HG03457 (cell line): Measurements from ENCODE around the gene TRAIP.
"Not testable (repeated sequence)": the region's sequence is repeated elsewhere in the genome, so short reads cannot be mapped to it uniquely, and the experiment has no call there.

Experiments used
- ATAC-seq: cut with Tn5 transposase; IDR thresholded peaks from one replicate; pipeline ENCODE4 v1.9.1; 2021; ENCODE audit warnings: moderate number of reproducible peaks; ENCODE audit not compliant: unreplicated experiment

Gene TRAIP, protein sequence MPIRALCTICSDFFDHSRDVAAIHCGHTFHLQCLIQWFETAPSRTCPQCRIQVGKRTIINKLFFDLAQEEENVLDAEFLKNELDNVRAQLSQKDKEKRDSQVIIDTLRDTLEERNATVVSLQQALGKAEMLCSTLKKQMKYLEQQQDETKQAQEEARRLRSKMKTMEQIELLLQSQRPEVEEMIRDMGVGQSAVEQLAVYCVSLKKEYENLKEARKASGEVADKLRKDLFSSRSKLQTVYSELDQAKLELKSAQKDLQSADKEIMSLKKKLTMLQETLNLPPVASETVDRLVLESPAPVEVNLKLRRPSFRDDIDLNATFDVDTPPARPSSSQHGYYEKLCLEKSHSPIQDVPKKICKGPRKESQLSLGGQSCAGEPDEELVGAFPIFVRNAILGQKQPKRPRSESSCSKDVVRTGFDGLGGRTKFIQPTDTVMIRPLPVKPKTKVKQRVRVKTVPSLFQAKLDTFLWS

DNA sequence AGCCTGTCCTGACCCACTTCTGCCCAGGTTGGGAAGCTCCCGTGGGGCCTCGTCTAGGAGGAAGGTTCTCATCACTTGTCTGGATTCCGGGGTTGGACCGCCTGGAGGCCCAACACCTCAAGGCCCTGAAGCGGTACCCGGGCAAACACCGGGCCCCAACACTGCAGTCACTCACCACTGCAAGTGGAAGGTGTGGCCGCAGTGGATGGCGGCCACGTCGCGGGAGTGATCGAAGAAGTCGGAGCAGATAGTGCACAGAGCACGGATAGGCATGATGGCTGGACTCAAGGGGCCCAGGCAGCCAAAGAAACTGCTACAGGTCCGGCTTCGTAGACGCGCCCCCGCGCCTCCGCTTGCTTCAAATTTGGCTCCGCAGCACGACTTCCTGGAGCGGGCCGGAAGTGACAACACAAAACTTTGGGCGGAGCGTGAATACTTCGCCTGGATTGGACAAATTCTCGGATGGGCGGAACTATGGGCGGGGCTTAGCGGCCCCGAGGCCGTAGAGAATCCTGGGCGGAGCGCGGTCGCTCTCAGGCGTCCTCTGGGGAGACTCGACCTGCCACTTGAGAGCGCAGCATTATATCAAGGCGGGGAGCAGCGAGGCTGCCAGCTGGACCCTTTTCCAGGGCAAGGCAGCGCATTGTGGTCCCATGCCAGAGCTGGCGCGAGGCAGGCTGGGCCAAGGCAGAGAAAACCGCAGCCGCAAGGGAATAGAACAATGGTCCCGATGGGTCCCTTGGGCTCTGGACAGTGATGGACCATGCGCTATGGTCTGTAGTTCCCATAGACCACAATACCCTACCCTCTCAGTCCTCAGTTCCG, at the start of gene TRAIP:
TRAIP (minus strand) TSS at position 384 of the 825 bp plus-strand sequence; CDS start at position 273, 111 bp downstream.
- ATAC-seq: peak; percentile 88

DNA sequence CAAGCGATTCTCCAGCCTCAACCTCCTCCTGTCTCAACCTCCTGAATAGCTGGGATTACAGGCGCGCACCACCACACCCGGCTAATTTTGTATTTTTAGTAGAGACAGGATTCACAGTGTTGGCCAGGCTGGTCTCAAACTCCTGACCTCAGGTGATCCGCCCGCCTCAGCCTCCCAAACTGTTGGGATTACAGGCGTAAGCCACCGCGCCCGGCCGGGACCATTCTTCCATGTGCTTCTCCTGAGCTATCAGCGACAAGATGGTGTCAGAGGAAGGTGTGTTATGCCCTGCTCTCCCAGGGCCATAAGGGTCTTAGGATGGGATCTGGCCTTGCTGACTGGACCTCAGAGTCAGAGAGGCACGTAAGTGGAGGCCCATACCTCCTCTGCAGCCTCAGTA, 48.1 kb upstream of the TRAIP start:
- ATAC-seq: not testable (repeated sequence)

- ATAC-seq: no peak
Measured at GRCh38 chr3:49903451-49904424, 47.4 kb upstream of the TRAIP start, which contains the start of gene MST1R. Gene MST1R (minus strand): TSS chr3:49903873. CDS start chr3:49903609, 264 bp downstream.

DNA sequence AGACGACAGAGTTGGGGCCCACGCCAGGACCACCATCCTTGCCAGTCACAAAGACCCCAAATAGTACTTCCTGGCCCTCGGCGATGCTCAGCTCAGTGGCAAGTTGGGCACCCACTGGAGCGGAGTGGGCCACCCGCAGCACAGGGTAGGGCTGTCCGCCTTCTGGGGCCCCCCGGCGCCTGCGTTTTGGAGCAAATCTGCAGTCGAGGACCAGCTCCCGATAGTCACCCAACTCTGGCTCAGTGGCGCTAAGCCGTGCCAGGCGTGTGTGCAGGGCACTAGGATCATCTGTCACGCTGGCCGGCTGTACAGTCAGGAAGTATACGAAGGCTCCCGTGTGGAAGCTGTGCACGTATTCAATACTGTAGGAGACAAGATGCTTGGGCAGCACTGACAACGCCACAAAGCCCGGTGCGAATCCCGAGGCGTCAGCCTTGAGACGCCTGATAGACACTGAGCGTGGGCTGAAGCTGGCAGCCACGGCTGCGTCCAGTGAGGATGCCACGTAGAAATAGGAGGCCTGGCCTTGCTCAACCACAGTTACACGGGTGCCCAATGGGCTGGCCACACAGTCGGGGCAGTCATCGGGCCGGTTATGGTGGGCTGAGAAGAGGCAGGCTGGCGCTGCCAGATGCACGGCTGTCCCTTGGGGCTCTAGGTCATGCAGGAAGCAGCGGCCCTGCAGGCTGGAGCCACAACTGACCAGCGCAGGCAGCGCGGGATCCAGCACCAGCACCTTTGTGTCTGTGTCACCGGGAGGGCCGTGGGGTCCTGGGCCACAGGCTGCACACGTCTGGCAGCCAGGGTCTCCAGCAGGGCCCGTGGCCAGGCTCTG, 46.4 kb upstream of the TRAIP start:
- ATAC-seq: no peak

DNA sequence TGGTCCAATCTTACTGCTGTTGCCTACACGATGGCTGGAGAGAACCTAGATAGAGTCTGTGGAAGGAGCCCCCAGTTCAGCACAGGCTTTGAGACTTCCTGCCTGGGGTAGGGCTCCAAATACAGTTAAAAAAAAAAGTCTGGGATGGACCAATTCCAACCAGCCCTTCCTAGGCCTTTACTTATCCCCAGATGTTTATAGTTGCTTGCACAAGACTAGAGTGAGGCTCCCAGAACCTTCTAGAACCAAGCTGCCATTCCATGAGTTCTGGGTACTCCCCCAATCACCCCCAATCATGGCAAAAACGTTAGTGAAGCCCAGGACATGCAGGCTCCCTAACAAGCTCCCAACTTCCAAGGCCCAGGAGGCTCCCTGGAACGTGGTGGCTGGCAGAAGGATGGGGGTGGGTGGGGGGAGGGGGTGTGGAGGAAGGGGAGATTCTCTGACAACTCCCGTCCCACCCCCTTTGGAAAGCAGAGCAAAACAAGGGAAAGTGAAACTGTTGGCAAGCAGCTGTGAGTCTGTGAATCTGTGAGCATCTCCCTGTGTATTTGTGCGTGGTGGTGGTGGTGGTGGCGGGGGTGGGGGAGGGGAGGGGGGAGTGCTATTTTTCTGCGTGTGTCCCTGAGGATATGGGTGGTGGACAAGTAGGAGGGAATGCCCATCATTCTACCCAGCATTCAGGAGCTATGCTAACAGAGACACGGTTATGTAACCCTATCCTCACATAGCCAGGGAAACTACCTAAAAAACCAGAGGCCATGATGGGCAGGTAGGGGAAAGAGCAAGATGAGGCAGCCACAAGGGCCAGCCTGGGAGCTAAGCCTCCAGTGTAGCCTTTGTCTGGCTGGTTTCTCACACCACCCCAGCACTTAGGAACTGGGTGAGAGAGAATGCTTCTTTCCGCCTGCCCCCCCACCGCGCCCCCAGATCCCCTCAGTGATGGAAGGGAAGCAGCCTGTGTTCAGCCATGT, 45.3 kb upstream of the TRAIP start:
- no peak for ATAC-seq

DNA sequence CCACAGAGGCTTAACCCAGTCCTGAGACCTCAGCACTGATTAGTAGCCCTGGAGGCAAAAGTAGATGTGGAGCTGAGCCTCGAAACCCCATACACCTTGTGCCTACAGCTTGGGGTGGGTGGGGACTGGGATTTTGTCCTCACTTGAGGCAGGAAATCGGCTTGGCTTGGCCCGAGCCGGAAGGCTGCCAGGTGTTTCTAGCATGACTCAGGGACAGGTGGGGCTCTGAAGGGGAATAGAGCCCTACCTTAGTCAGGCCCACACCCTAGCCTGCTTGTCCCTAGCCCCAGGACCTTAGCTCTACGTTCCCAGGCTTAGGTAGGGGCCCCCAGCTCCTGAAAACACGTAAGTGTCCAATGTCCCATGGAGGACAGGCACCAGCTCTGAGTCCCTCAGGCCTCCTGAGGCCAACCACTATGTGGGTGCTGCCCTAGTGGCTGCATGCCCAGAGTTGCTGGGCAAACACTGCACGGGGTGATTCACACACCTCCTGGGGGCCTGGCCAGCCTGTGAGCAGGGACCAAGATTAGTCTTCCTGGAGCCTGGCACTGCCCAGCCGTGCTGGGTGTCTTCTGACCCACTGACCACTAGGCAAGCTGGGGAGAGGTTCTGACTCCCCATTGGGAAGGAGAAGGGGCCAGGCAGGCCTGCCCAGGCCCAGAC, 44.3 kb upstream of the TRAIP start:
- no peak for ATAC-seq

GRCh38 chr3:49899815-49900214, 43.5 kb upstream of the TRAIP start:
- no peak for ATAC-seq

GRCh38 chr3:49898991-49899390, 42.6 kb upstream of the TRAIP start:
- no peak for ATAC-seq

- ATAC-seq: no peak
Measured at GRCh38 chr3:49896345-49896744, 40.0 kb upstream of the TRAIP start.

DNA sequence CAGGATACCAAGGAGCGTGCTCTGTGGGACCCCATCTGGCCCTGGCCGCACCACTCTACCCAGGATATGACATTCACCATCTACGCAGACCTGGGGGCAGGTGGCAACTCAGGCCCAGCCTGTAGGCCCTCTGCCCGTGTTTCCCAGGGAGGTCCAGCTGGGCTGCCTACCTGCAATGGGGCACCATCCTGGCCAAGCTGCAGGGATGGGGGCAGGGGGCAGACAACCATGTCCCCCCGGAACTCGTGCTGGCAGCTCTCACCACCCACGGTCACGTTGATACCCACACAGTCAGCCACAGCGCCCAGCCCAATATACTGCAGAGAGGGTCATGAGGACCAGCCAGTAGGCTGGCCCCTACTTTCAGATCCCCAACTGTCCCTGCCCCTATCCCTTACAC, 39.4 kb upstream of the TRAIP start:
- ATAC-seq: no peak

DNA sequence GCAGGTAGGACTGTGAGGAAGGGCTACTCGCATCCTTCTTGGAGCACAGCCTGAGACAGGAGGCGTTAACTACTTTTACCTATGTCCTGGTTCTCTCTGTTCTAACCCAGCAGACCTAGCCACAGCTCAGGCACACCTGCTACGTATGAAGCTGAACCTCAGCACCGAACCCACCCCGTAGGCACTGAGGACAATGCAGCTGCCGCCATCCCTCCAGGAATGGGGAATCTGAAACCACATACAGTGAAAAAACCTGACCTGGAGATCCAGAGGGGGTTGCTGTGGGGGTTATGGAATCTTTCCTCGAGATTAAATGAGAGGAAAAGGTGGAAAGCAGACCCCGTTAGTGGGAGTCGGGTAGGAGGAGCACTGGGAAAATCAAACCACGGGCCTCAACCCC, 32.9 kb upstream of the TRAIP start:
- ATAC-seq: no peak

DNA sequence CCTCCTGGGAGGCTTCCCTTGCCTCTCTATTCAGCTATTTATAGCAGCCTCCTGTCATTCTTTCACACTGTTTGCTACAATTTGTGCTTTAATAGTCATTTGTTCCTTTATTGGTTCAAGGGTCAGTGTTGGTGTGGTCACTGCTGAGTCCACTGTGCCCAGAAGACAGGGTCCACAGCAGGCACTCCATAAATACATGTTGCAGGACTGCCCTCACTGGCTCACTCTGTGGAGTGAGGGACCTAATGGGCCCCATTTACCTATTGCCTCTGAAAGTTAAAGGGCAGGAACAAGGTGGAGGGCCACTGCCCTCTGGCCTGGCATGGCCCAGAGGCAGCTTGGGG, 30.5 kb upstream of the TRAIP start:
- no peak for ATAC-seq

DNA sequence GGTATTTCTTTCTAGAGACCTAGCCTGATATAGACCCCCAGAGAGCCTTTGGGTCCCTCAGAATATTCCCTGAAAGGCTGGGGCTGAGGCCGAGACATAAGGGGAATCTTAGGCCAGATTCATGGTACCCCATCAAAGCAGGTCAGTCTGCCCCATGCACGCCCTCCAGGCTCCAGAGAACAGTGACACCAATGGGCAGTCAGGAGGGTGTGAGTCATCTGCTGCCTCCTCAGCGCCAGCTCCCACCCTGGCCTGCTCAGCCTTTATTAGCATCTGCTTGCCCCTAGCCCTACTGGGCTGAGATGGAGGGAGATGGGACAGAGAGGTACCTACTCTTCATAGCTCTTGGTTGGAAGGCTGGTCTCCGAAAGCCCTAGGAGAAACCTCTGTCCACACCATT, 27.6 kb upstream of the TRAIP start:
- no peak for ATAC-seq

GRCh38 chr3:49882166-49882565, 25.8 kb upstream of the TRAIP start:
- no peak for ATAC-seq

DNA sequence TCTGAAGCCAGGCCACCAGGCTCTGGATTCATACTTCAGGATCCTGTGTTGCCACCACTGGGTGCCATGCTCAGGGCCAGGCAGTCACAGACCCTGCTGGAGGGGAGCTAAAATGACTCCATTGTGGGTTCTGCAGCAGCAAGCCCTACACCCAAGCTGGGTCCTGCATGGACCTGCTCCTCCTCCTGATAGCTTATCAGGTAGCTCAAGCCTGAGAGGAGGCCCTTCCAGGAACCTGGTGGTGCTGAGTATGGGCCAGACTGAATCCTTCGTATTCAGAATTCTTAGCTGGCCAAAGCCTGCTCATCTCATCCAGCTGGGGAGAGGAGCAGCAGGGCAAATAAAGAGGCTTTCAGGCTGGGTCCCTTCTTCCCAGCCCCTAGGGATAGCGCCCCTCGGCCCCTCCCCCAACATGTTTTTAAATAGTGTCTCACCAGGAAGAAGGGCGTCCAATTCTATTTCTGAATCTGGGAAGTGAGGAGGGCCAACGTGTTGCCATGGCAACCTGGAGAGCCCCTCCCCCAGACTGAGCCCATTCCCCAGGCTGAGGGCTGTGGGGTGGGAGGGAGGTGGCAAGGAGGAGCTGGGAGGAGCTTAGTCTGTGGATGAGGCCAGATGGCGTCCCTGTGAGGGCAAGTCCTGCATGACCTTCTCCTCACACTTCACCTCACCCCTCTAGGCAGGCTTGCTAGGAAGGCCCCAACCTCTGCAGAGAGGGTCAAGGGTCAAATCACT, 24.4 kb upstream of the TRAIP start:
- ATAC-seq: no peak

DNA sequence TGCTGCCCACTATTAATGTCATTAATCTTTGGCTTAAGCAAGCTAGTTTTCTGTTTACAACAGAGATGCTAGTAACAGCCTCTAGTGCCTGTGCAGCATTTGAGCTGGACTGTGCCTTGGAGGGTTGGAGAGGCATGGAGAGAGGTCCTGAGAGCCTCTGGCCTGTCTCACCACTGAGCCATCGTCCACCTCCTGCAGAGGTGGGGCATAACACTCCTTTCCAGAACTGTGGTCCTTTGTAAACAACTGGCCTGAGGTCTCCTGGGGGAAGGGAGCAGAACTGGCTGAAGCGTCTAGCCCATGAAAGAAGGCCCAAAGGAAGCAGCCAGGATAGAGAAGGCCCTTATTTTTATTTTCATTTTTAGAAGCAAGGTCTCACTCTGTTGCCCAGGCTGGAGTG, 23.4 kb upstream of the TRAIP start:
- ATAC-seq: no peak

DNA sequence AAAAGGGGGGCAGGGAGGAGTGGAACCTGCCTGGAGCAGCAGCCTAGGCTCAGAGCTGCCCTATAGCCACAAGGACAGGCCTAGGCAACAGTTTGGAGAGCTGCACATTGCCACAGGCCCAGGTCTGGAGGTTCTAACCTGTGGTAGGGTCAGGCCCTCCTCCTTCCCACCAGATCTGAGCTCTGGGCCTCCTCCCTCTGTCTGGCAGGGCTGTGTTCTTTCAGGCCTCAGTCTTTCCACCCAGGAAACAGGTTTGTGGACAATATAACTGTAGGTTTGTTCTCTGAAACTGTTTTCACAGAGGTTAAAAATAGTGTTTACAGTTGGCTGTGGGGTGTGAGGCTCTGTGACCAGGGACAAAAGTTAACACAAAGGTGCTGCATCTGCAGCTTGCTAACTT, 22.3 kb upstream of the TRAIP start:
- no peak for ATAC-seq

DNA sequence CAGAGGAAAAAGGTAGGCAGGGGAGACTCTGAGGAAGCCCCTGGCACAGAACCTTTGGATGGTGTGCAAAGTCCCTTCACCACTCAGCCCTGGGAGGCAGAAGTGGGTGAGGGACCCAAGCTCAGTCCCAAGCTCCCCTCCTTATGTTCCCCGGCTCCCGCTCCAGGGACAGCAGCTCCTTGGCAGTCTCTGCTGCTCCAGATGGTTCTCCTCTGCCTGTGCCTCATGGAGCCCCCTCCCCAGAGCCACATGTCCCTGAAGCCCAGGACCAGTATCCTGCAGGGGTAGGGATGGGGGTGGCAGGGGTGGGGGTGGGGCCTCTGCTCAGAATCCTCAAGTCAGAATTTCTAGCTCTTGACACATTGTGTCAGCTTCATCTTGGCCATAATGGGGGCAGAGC, 21.4 kb upstream of the TRAIP start:
- no peak for ATAC-seq
